DMS53 (cell line): ENCODE measurements around the gene FNDC3B.
A peak's percentile ranks its signal among the peaks of the same experiment; 100 is the strongest.

Experiments used
- DNase-seq: peaks from one replicate; lab custom pipeline; 2025; lab: John Stamatoyannopoulos, UW

FNDC3B gene

GRCh38 chr3:172287937-172288477, 248.6 kb downstream of the FNDC3B start:
- DNase-seq: no peak

- DNase-seq: no peak
Measured at GRCh38 chr3:172288651-172289050, 249.3 kb downstream of the FNDC3B start.

GRCh38 chr3:172289583-172289982, 250.2 kb downstream of the FNDC3B start:
- no peak for DNase-seq

GRCh38 chr3:172290457-172290856, 251.1 kb downstream of the FNDC3B start:
- no peak for DNase-seq

- no peak for DNase-seq
Measured at GRCh38 chr3:172291650-172292049, 252.3 kb downstream of the FNDC3B start.

- no peak for DNase-seq
Measured at GRCh38 chr3:172292422-172292821, 253.0 kb downstream of the FNDC3B start.

GRCh38 chr3:172293093-172293492, 253.7 kb downstream of the FNDC3B start:
- DNase-seq: no peak

GRCh38 chr3:172294223-172294806, 254.9 kb downstream of the FNDC3B start:
- DNase-seq: no peak

- DNase-seq: no peak
Measured at GRCh38 chr3:172296248-172296974, 257.0 kb downstream of the FNDC3B start.

GRCh38 chr3:172296975-172297332, 257.6 kb downstream of the FNDC3B start:
- DNase-seq: no peak

- DNase-seq: no peak
Measured at GRCh38 chr3:172298247-172298646, 258.9 kb downstream of the FNDC3B start.

- DNase-seq: no peak
Measured at GRCh38 chr3:172300187-172300586, 260.8 kb downstream of the FNDC3B start.

GRCh38 chr3:172300862-172301261, 261.5 kb downstream of the FNDC3B start:
- DNase-seq: no peak

GRCh38 chr3:172302203-172302602, 262.8 kb downstream of the FNDC3B start:
- no peak for DNase-seq

GRCh38 chr3:172303181-172303580, 263.8 kb downstream of the FNDC3B start:
- DNase-seq: no peak

- DNase-seq: no peak
Measured at GRCh38 chr3:172303941-172304558, 264.7 kb downstream of the FNDC3B start.

GRCh38 chr3:172305552-172305951, 266.2 kb downstream of the FNDC3B start:
- no peak for DNase-seq

- no peak for DNase-seq
Measured at GRCh38 chr3:172305974-172306373, 266.6 kb downstream of the FNDC3B start.

GRCh38 chr3:172307141-172307560, 267.8 kb downstream of the FNDC3B start:
- no peak for DNase-seq

GRCh38 chr3:172309059-172309458, 269.7 kb downstream of the FNDC3B start:
- no peak for DNase-seq

GRCh38 chr3:172309741-172310427, 270.5 kb downstream of the FNDC3B start:
- no peak for DNase-seq

GRCh38 chr3:172310428-172310760, 271.0 kb downstream of the FNDC3B start:
- DNase-seq: no peak

GRCh38 chr3:172311217-172311616, 271.8 kb downstream of the FNDC3B start:
- DNase-seq: peak; percentile 3
